Measurements from ENCODE around the gene SEC31A.
"Not testable (repeated sequence)": the region's sequence is repeated elsewhere in the genome, so short reads cannot be mapped to it uniquely, and the experiment has no call there.

SEC31A gene

DNA sequence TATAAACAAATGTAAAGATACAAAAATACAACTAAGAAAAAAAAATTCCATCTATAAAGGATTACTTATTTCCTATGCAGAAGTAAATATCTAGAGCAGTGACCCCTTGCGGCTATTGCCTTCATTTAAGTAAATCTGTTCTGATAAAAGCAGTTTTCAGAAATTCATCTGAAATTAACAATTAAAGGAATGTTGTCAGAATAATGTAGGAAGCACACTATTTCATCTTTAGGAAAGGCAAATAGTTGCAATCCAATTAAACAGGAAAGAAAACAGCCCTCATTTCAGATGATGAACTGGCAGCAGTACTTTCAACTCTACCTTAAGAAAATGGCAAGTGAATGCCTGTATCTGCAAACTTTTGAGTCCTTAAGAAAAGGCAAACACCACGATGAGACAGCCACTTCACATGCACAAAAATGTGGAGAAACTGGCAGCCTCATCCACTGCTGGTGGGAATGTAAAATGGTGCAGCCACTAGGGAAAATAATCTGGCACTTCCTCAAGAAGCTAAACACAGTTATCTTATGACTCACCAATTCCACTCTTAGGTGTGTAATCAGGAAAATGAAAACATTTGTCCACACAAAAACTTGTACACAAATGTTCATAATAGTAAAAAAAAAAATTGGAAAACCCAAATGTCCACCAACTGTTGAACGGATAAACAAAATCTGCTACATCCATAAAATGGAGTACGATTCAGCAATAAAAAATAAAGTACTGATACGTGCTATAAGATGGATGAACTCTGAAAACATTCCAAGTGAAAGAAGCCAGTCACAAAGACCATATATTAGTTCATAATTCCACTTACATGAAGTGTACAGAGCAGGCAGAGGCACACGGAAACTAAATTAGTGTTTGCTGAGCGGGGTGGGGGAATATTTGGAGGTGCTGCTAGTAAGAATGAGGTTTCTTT is 7.6 kb upstream of the SEC31A start:
- DNase-seq (ENCODE audit: low read depth in 2 of 2): no peak

DNA sequence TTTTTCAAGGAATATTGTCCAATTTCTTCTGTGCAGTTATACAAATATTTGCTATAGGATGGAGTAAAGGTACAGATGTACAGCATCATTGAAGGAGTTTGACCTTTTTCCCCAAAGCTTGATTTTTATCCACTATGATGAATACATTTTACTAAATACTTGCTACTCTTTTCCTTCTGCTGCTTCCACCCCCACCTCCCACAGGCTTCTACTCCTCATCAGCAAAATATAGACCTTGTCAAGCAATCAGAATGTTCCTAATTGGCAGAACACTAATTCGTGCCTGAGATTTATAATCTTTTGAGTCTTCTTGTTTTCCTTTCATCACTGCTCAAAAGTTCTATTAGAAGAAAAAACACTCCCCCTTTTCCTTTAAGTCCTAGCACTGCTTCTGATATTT is 5.8 kb upstream of the SEC31A start:
- DNase-seq (ENCODE audit: low read depth in 2 of 2): no peak

DNA sequence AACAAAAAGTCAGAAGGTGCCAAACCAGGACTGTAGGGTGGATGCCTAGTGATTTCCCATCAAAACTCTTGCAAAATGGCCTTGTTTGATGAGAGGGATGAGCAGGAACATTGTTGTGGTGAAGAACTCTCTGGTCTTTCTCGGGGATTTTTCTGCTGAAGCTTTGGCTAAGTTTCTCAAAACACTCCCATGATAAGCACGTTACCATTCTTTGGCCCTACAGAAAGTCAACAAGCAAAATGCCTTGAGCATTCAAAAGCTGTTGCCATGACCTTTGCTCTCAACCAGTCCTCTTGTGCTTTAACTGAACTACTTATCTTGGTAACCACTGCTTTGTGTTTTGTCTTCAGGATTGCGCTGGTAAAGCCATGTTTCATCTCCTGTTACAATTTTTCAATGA is 3.0 kb upstream of the SEC31A start:
- DNase-seq (ENCODE audit: low read depth in 2 of 2): no peak

DNA sequence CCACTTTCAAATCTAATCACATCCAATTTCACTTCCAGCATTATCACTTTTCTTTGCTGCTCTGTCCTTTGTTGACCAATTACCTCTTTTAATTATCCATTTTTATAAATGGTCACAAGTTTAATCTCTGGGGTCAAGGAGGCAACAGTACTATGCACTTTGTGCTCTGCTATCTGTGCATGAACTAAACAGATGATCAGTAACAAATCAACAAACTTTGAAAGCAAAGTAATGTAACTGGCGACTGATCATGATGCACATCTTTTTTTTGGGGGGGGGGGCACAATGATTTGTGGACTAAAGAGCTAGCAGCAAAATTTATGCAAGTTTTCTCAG is 1.5 kb upstream of the SEC31A start:
- no peak for DNase-seq (ENCODE audit: low read depth in 2 of 2)

DNA sequence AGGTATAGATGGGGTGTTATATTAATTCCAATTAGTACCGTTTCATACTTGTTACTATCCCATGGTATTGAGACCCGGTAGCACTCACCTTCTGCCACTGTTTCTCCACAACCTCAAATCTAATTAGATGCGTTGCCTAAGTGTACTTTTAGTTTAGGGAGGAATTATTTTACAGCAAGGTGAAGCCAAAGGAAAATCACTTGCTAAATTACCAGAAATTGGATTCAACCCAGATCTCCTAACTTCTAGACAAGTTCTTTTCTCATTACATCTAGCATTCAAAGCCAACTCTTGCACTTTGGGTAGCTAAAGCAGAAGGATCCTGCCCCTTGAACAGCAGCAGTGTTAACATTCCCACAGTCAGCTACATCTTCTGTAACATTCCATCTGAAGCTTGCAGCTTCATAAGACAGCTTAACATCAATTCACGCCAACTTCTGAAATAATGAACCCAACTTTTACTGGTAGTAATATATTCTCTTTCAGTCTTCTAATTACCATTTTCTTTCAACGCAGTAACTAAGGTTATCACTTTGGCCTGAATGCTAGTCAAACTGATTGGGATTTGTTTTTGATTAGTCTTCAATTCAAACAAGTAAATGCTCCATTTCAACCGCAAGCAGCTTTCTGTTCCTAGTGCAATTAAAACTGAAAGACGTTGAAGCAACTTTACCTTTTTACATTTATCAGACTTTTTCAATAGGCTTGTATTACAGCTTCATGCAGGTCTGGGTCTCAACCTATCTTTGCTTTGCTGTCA is 934 bp upstream of the SEC31A start:
- DNase-seq (ENCODE audit: low read depth in 2 of 2): no peak

DNA sequence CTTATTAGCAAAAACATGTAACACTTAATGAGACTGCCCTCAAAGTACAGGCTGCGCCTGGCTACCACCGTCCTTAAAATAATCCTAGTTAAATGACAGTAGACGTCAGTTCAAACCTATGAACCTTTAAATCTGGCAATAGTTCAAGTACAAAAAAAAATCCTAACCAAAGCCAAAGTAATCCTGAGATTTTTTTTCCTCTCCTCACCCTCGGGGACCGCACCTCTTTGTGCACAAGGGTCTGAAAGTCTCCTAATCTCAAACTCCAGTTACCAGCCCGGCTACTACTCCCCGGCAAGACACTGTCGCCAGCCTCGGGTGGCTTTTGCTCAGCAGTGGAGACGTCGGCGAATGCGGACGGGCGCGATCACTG is 439 bp downstream of the SEC31A start:
- no peak for DNase-seq (ENCODE audit: low read depth in 2 of 2)

DNA sequence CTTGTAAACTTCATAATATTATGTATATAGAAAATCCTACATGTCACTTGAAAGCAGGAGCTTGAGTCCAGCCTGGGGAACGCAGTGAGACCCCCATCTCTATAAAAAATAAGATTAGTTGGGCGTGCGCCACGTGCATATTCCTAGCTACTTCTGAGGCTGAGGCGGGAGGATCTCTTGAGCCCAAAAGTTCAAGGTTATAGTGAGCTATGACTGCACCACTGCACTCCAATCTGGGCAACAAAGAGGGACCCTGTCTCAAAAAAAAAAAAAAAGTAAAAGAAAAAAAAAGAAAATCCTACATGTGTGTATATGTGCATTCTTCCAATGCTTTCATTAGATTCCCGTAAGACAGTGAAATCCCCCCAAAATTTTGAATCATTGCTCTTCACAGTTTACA is 1.7 kb downstream of the SEC31A start:
- DNase-seq (ENCODE audit: low read depth in 2 of 2): no peak

DNA sequence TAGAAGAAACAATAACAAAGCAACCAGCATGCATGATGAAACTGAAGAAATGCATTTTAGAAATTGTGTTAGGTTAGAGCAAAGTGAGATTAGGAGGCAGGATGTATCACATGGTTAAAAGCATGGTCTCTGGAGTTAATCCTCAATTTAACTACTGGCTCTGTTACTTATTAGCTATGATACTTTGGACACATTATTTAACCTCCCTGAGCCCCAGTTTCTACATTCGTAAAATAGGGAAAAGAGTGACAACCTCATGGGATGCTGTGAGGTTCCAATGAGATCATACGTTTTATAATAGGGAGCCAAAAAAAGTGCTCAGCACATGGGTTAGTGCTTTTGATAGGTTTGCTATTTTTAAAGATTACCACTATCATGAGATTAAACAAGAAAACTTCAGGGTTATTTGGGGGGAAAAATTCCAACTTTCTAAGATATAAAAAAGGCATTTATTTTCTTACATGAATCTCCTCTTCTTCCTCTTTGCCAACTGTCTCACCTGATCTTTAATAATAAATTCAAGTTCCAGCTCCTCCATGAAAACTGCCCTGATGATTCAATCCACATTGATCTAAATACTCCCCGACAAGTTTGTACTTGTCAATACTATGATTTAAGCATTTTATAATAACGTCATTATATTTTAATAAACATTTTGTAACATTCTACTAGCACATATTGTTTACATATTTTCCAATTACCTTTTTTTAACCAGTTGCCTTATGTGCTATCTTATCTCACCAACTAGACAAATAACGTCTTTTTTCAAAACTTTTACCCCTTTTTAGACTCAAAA is 4.6 kb downstream of the SEC31A start:
- DNase-seq (ENCODE audit: low read depth in 2 of 2): no peak

DNA sequence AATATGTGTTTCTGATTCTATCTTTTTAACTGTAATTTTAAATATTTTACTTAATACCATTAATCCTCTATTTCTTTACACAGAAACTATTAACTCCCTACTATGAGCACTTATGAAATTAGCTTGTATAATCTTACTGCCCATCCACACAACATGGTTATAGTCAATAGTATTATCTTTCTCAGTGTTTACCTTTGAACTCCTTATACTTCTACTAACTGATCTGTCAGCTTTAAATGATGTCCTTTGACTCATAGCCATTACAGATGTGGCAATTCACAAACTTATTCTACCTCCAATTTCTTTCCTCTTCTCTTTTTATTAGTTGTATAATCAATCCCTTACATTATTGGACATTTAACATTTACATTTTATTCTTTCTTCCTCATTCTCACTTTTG is 5.5 kb downstream of the SEC31A start:
- DNase-seq (ENCODE audit: low read depth in 2 of 2): no peak

DNA sequence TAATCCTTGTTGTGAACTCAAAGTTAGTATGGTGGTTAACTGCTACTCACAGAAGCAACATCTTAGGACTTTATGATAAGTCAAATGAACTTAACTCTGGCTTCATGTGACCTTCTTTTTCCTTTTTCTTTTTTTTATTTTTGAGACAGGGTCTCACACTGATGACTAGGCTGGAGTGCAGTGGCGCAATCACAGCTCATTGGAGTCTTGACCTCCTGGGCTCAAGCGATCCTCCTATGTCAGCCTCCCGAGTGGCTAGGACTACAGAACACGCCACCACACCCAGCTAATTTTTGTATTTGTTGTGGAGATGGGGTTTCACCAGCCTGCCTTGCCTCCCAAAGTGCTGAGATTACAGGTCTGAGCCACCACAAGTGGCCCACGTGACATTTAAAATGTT is 22.4 kb downstream of the SEC31A start:
- no peak for DNase-seq (ENCODE audit: low read depth in 2 of 2)

DNA sequence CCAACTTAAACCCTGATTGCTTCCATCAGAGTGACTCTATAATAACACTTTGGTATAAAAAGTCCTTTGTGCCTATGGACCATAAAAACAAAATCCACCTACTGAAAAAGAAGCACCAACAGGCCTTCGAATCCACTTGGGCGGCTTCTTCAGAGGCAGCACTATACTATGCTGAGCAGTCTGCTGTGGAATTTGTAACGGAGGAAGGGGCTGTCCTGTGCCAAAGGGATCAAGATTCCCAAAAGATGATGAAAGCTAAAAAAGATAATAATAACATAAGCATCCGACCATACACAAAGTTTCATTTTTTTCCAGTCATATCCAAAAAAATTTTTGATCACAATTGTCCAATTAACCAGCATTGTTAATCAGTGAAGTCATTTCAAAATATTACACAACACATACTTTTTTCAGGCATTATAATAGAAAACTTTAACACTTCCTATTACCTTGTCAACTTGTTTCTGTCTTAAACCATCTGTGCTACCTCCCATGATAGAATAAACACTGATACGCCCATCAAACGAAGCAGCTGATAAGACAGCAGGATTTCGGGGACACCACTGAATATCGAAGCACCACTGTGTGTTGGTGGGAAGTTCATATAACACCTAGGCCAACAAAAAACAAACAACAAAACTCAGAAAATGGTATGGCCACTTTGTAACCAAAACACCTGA is 24.1 kb downstream of the SEC31A start:
- no peak for DNase-seq (ENCODE audit: low read depth in 2 of 2)

DNA sequence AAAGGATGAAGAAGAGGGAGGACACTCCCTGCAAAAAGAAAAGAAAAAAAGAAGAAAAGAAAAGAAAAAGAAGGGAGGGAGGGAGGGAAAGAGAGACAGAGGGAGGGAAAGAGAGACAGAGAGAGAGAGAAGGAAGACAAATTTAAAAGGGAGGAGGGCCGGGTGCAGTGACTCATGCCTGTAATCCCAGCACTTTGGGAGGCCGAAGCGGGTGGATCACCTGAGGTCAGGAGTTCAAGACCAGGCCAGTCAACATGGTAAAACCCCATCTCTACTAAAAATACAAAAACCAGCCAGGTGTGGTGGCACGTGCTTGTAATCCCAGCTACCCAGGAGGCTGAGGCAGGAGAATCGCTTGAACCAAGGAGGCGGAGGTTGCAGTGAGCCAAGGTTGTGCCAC is 24.9 kb downstream of the SEC31A start:
- not testable (repeated sequence) for DNase-seq (ENCODE audit: low read depth in 2 of 2)

DNA sequence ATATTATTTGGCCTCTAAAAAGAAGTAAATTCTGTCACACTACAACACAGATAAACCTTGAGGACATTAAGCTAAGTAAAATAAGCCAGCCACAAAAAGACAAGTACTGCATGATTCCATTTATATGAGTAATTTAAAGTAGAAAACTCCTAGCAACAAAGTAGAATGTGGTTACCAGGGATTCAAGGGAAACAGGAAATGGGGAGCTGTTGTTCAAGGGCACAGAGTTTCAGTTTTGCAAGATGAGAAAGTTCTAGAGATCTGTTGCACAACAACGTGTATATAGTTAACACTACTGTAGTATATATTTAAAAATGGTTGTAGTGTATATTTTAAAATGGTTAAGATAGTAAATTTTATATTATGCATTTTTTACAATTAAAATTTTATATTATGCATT is 25.4 kb downstream of the SEC31A start:
- DNase-seq (ENCODE audit: low read depth in 2 of 2): no peak

DNA sequence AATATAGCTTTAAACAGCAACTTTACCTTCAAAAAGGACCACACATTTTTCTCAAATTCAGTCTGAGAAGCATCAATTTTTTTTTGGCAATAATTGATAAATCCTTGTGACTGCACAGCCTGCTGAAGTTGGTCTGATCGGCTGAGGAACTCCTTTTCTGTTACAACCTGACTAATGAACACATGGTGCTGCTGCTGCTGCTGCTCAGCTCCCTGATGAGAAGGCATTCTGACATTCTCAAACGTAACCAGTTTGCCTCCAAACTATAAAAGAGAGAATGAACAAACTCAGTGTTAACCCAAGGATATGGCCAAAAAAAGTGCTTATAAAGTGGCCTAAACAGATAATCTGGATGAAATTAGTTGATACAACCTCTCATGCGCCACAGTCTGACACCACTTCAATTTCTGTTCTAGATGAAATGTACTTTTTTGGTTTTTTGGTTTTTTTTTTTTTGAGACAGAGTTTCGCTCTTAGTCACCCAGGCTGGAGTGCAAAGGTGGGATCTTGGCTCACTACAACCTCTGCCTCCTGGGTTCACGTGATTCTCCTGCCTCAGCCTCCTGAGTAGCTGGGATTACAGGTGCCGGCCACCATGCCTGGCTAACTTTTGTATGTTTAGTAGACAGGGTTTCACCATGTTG is 26.5 kb downstream of the SEC31A start:
- no peak for DNase-seq (ENCODE audit: low read depth in 2 of 2)

DNA sequence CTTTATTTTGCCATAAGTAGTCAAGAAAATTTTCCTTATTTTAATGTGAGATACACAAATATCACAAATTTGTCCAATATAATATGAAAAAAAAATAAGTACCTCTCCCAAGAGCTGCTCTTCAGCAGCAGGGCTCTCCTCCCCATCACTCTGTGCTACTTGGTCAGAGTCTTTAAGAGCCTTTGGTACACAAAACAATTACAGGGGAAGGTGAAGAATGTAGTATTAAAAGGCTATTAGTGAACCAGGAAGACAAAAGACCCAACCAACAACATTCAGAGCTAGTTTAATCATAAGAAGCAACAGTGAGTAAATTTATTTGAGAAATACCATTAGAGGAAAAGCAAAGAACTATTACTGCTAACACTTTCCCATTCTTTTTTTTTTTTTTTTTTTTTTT is 29.4 kb downstream of the SEC31A start:
- no peak for DNase-seq (ENCODE audit: low read depth in 2 of 2)

DNA sequence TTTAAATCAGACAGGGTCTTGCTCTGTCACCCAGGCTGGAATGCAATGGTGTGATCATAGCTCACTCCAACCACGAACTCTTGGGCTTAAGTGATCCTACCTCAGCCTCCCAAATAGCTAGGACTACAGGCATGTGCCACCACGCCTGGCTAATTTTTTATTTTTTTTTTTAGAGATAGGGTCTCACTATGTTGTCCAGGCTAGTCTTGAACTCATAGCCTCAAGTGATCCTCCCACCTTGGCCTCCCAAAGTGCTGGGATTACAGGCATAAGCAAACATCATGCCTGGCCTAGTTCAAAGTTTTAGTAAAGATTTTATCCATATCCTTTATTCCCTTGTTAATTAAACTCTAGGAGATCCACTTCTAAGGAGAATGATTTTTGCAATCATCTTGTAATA is 30.5 kb downstream of the SEC31A start:
- not testable (repeated sequence) for DNase-seq (ENCODE audit: low read depth in 2 of 2)

DNA sequence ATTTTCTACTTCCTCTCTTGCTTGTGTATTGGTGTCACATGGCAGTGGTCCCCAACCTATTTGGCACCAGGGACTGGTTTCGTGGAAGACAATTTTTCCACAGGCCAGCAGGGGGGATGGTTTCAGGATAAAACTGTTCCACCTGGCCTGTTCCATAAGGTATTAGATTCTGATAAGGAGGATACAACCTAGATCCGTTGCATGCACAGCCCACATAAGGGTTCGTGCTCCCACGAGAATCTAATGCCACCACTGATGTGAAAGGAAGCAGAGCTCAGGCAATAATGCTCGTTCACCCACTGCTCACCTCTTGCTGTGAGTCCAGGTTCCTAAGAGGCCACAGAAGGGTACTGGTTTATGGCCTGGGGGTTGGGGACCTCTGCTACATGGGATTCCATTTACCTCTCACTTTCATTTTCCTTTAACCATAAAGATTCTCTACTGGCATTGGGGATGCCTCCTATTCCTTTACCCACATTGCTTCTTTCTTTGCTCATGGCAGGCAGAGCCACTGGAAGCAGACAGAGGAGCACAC is 38.1 kb downstream of the SEC31A start:
- no peak for DNase-seq (ENCODE audit: low read depth in 2 of 2)

DNA sequence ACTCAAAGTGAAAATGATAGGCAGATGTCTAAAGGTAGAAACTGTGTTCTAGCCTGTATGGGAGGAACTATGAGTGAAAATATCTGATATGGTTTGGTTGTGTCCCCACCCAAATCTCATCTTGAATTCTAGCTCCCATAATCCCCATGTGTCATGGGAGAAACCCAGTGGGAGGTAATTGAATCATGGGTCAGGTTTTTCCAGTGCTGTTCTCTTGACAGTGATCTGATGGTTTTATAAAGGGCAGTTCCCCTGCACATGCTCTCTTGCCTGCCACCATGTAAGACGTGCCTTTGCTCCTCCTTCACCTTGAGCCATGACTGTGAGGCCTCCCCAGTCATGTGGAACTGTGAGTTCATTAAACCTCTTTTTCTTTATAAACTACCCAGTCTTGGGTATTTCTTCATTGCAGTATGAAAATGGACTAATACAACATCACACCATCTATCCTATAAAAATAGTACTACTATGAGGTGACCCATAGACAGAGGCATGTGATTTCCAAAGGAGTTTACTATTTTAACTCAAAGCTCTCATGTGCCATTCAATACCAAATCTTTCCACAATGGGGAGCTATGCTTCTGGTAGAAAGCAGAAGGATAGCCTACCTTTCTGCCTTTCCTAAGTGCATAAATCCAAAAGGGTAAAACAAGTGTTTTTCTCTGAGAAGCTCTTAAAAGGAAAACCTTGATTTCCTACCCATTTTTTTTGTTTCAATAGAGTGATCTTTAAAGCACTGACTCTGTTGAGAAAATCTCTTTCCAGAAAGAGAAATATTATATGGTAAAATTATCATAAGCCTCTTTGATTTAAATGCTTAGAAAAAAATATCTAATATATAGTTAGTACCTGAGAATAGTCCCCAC is 38.8 kb downstream of the SEC31A start:
- no peak for DNase-seq (ENCODE audit: low read depth in 2 of 2)

DNA sequence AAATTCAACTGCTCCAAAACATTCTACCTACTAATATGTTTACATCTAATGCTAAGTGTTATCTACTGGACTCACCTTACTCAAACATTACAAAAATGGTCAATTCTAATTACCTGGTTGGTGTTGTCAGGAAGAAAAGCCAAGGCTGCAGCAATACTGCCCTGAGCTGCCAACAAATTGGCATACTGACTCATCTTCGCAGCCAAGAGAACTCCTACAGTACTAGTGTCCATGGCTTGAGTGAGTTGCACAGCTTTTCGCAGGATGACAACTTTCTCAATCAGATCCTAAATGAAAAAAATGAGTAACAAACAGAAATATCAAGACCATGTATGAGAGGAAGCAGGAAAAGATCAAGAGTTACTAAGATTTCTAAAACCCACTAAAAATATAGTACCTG is 39.6 kb downstream of the SEC31A start:
- no peak for DNase-seq (ENCODE audit: low read depth in 2 of 2)

DNA sequence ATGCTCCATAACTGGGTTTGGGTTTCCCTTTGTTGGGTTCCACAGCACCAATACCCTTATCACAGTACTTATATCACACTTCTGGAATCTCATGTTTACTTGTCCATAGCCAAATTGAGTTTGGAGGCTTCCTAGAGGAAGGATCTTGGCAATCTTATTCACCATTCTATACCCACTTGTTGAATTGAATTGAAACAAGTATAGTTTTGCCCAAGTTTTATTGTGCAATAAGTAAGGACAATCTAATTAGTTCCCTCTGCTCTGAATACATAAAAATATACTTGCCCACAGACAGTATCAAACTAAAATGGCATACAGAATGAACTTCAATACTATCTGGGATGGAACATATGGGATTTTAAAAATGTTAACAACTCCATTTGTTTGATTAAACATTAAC is 40.3 kb downstream of the SEC31A start:
- DNase-seq (ENCODE audit: low read depth in 2 of 2): no peak

Measured in stimulated activated CD4-positive, alpha-beta T cell treated with anti-CD3 and anti-CD28 coated beads, Interleukin-1b, Interleukin-23, amount 100 ng/mL, for 1 hour (primary cell).